ENCODE results near the gene HELZ2.

HELZ2 gene

DNA sequence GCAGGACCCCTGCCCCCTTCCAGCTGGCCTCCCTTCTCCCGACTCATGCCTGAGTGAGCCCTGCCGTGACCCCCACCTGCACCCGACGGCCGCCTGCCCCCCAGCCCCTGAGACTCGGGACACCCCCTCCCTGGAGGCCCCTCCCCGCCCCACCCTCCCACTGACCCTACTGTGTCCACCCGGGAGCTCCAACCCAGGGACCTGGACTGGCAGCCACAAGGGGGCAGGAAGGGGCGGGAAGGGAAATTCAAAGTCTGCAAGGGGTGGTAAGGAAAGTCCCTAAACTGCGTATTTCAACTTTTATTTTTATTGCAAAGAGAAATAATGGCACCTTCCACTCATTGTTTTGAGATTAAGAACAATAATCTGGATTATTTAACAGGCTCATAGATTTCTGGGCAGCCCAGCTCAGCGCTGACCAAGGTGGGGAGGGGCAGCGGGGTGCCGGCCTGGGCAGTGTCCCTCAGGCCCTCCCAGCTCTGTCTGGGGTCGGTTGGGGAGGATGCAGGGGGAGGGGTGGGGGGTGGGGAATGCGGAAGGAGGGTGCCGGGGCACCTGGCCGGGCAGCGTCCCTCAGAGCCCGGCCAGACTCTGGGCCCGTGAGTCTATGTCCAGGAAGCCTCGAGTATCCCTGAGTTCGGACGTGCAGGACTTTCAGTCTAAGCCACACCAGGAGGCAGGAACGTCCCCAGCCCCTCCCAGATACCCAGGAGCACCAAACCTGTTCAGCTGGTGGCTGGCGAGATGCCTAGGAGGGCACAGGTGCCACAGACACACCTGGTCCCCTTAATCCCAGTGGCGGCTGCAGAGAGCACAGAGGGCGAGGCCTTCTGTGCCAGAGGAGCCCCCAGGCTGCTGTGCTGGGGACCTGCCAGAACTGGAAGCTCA, 35.6 kb downstream of the HELZ2 start:
- H3K4me3 ChIP-seq (ENCODE audit: low read depth in 1 of 5, low read length in 5 of 5) = peak overlapping the region in 3 of 5 donors; percentile 34 to 49 (median 45)

DNA sequence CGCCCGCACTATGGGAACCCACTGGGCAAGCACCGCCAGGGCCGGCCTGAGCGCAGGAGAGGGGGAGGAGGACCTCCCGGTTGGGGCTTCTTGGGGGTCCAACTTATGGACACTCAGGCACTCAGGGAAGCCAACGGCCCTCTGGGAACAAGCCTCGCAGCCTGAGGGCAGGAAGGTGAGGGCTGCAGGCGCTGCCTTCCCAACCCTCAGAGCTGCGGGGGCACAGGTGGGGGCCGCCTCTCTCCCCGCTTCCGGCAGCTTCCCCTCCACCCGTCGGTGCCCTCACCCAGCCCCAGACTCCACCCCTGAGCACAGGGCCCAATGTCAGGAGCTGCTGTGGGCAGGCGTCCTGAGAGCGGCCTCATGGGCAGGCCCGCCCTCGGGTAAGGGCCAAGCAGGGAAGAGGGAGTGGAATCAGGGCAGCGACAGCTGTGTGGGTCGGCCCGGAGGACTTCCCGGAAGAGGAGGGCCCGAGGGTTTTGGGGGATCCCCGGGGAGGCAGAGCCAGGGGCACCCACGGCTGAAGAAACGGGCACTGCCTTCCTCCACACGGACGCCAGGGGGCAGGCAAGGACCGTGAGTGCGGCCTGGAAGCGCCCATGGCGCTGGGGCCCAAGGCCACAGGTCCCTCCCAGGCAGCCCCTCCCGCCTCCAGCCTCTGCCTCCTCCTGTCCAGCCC, 36.4 kb downstream of the HELZ2 start:
- Histone ChIP-seq H3K4me1 (ENCODE audit: control insufficient read depth in 5 of 5, insufficient read depth in 5 of 5, low read length in 5 of 5) (peaks cover 0 to 24% (median 20%) of the 10 kb centered on the region in 5 donors), H3K27me3 (ENCODE audit: control insufficient read depth in 5 of 5, insufficient read depth in 4 of 5, low read length in 5 of 5) (peaks cover 26 to 40% (median 31%) of the 10 kb centered on the region in 5 donors), H3K27ac (ENCODE audit: low read depth, low read length) (no peak overlapping the region), H3K9ac (ENCODE audit: low read length in 5 of 5) (peak overlapping the region in 4 of 5 donors; percentile 5 to 53 (median 43)), H3K4me3 (ENCODE audit: low read depth in 1 of 5, low read length in 5 of 5) (peak overlapping the region in 3 of 5 donors; percentile 45 to 49 (median 45)), H3K9me3 (ENCODE audit: control insufficient read depth in 5 of 5, low read length in 5 of 5) (no peaks in the 10 kb centered on the region), H3K36me3 (ENCODE audit: control insufficient read depth in 5 of 5, insufficient read depth in 5 of 5, low read length in 5 of 5) (no peaks in the 10 kb centered on the region)

More for the DNA sequence above, 35.6 kb downstream of the HELZ2 start:
- Histone ChIP-seq H3K9me3 (ENCODE audit: control insufficient read depth in 5 of 5, low read length in 5 of 5) (no peaks in the 10 kb centered on the region), H3K27me3 (ENCODE audit: control insufficient read depth in 5 of 5, insufficient read depth in 4 of 5, low read length in 5 of 5) (peaks cover 26 to 37% (median 28%) of the 10 kb centered on the region in 5 donors), H3K36me3 (ENCODE audit: control insufficient read depth in 5 of 5, insufficient read depth in 5 of 5, low read length in 5 of 5) (no peaks in the 10 kb centered on the region), H3K9ac (ENCODE audit: low read length in 5 of 5) (peak overlapping the region in 1 of 5 donors; percentile 37), H3K27ac (ENCODE audit: low read depth, low read length) (no peak overlapping the region), H3K4me1 (ENCODE audit: control insufficient read depth in 5 of 5, insufficient read depth in 5 of 5, low read length in 5 of 5) (peaks cover 0 to 24% (median 20%) of the 10 kb centered on the region in 5 donors)

DNA sequence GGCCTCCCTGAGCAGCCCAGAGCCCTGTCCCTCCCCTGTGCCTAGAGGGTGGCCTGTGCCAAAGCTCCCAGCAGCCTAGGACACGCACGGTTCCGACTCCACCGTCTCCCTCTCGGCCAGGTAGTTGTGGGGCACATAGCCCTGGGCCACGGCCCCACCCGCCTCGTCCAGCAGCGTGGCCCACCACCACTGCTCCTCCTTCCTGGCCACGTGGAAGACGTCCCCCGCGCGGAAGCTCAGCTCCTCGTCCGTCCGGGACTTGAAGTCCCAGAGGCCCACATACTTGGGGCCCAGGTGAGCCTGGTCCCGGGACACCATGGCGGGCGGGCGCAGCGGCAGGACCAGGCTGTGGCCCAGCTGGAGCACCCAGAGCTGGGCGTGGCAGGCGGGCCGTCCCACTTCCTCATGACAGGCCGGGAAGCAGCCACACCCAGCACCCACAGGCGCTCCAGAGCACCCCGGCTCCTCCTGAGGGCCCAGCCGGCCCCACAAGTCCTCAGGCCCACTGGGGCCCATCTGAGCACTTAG, 37.0 kb downstream of the HELZ2 start, which contains the start of gene PTK6:
Gene PTK6, minus strand, starts transcription at position 380 of the 528 bp plus-strand sequence. Its CDS starts 62 bp downstream, at position 318.
- Histone ChIP-seq H3K9me3 (ENCODE audit: control insufficient read depth in 5 of 5, low read length in 5 of 5) (no peaks in the 10 kb centered on the region), H3K27ac (ENCODE audit: low read depth, low read length) (no peak within 1 kb of the TSS), H3K9ac (ENCODE audit: low read length in 5 of 5) (peak within 1 kb of the TSS in 4 of 5 donors; percentile 5 to 53 (median 43))

DNA sequence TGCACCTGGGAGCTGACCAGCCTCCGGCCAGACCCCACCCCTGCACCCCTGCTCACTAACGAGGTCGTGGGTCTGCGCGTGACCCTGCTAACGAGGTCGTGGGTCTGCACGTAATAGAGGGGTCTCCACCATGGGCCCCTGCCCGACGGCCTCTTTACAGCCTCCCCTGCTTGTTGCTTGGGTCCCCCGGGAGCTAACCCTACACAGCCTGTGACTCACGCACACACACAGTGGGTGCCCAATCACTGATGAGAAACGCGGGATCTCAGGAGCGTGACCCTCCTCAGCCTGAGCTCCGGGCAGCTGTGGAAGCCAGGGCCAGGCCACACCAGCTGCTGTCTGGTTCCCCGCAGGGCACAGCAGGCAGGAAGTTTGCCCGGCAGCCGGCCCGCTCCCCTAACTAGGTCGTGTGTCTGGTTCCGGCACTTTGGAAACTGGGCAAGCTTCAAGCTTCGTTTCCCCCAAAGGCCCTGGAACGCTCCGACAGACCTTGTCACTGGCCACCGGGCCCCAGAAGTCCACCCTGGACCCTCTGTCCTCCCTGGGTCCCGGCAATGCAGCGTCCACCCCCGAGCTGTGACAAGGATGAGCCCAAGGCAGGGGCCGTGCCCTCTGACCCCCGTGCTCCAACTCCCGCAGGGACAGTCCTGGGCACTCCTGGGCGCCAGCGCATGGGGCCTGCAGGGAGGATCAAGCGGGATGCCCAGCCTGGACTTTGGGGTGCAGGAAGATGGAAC, 37.6 kb downstream of the HELZ2 start:
- H3K27ac ChIP-seq (ENCODE audit: low read depth, low read length) = no peak overlapping the region
- no peak overlapping the region for H3K4me3 ChIP-seq (ENCODE audit: low read depth in 1 of 5, low read length in 5 of 5)
- peaks cover 26 to 51% (median 40%) of the 10 kb centered on the region in 5 donors for H3K27me3 ChIP-seq (ENCODE audit: control insufficient read depth in 5 of 5, insufficient read depth in 4 of 5, low read length in 5 of 5)
- H3K36me3 ChIP-seq (ENCODE audit: control insufficient read depth in 5 of 5, insufficient read depth in 5 of 5, low read length in 5 of 5) = no peaks in the 10 kb centered on the region
- H3K9me3 ChIP-seq (ENCODE audit: control insufficient read depth in 5 of 5, low read length in 5 of 5) = no peaks in the 10 kb centered on the region
- H3K4me1 ChIP-seq (ENCODE audit: control insufficient read depth in 5 of 5, insufficient read depth in 5 of 5, low read length in 5 of 5) = peaks cover 0 to 24% (median 20%) of the 10 kb centered on the region in 5 donors
- H3K9ac ChIP-seq (ENCODE audit: low read length in 5 of 5) = peak overlapping the region in 1 of 5 donors; percentile 31

More for the DNA sequence above, 37.0 kb downstream of the HELZ2 start, which contains the start of gene PTK6:
- Histone ChIP-seq H3K27me3 (ENCODE audit: control insufficient read depth in 5 of 5, insufficient read depth in 4 of 5, low read length in 5 of 5) (peaks cover 26 to 46% (median 37%) of the 10 kb centered on the region in 5 donors), H3K36me3 (ENCODE audit: control insufficient read depth in 5 of 5, insufficient read depth in 5 of 5, low read length in 5 of 5) (no peaks in the 10 kb centered on the region), H3K4me1 (ENCODE audit: control insufficient read depth in 5 of 5, insufficient read depth in 5 of 5, low read length in 5 of 5) (peaks cover 0 to 24% (median 20%) of the 10 kb centered on the region in 5 donors), H3K4me3 (ENCODE audit: low read depth in 1 of 5, low read length in 5 of 5) (peak within 1 kb of the TSS in 3 of 5 donors; percentile 45 to 49 (median 45))

DNA sequence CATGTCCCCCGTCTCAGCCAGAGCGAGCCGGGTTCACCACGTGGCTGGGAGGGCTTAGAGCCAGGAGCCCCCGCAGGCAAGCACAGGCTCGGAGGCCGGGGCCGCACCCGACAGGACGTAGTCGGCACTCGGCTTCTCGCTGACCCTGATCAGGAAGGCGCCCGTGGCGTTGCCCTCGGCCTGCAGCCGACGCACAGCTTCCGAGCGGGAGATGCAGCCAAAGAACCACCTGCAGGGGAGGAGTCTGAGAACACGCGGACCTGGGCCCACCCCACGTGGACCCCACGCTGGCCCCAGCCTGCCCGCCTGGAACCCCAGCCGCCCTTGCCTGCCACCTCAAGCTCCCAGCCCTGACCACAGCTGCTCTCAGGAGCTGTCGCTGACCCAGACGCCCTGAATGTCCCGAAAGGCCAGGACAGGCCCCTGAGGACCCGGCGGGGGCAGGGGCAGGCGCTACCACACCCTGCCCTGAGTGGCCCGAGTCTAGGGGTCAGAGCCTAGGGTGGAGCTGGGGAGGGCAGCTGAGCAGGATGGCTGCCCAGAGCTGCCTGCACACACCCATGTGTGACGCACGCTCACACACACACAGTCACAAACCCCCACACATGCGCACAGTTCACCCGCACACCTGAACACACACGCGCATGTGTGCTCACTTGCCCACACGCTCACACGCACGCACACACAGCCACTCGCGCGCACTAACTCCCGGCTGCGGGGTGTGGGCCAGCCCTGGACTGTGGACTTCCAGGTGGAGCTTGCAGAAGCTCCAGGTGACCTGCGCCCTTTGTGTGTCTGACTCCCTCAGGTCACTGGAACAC, 39.0 kb downstream of the HELZ2 start:
- no peak overlapping the region for H3K27ac ChIP-seq (ENCODE audit: low read depth, low read length)
- peaks cover 0 to 24% (median 20%) of the 10 kb centered on the region in 5 donors for H3K4me1 ChIP-seq (ENCODE audit: control insufficient read depth in 5 of 5, insufficient read depth in 5 of 5, low read length in 5 of 5)
- H3K36me3 ChIP-seq (ENCODE audit: control insufficient read depth in 5 of 5, insufficient read depth in 5 of 5, low read length in 5 of 5) = no peaks in the 10 kb centered on the region
- H3K27me3 ChIP-seq (ENCODE audit: control insufficient read depth in 5 of 5, insufficient read depth in 4 of 5, low read length in 5 of 5) = peaks cover 33 to 58% (median 46%) of the 10 kb centered on the region in 5 donors
- H3K4me3 ChIP-seq (ENCODE audit: low read depth in 1 of 5, low read length in 5 of 5) = no peak overlapping the region
- H3K9ac ChIP-seq (ENCODE audit: low read length in 5 of 5) = no peak overlapping the region
- H3K9me3 ChIP-seq (ENCODE audit: control insufficient read depth in 5 of 5, low read length in 5 of 5) = no peaks in the 10 kb centered on the region

DNA sequence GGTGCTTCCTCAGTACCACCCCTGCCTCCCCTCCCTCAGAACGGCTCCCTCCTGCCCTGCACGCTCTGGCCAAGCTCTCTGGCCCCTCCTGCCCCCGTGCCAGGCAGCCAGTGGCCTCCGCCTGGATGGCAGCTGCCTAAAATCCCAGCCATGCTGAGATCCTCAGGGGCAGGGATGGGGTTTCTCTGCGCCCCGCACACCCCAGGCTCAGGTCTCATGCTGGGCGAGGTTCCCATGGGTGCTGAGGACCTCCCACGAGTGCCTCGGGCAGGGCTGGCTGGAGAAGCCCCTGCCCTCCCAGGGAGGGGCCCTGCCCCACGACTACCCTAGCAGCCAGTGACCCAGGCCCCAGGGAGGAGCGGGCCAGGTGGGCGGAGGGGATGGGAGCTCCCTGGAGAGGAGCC, 39.6 kb downstream of the HELZ2 start:
- Histone ChIP-seq H3K27ac (ENCODE audit: low read depth, low read length) (no peak overlapping the region), H3K27me3 (ENCODE audit: control insufficient read depth in 5 of 5, insufficient read depth in 4 of 5, low read length in 5 of 5) (peaks cover 37 to 56% (median 49%) of the 10 kb centered on the region in 5 donors), H3K36me3 (ENCODE audit: control insufficient read depth in 5 of 5, insufficient read depth in 5 of 5, low read length in 5 of 5) (no peaks in the 10 kb centered on the region), H3K9ac (ENCODE audit: low read length in 5 of 5) (no peak overlapping the region), H3K4me1 (ENCODE audit: control insufficient read depth in 5 of 5, insufficient read depth in 5 of 5, low read length in 5 of 5) (peaks cover 0 to 24% (median 20%) of the 10 kb centered on the region in 5 donors), H3K4me3 (ENCODE audit: low read depth in 1 of 5, low read length in 5 of 5) (no peak overlapping the region), H3K9me3 (ENCODE audit: control insufficient read depth in 5 of 5, low read length in 5 of 5) (no peaks in the 10 kb centered on the region)

DNA sequence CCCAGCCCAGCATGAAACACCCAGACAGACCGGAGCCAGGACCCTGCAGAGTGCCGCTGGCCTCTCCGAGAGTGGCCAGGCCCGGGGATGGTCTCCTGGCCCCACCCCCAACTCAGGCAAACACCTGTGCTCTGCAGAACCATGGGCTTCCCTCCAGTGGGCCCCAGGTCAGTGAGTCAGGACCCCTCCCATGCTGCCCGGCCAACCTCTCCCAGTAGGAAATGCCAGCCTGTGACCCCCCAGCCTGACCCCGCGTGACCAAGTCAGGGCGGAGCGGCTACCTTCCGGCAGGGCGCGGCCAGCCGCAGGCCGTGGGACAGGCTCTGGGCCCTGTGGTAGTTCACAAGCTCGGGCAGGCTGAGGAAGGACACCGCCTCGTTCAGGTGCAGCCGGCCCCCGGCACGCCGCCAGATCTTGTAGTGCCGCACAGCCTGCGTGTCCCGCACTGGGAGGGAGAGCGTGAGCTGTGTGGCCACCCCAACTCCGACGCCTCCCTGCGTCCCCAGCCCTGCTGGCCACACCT, 40.1 kb downstream of the HELZ2 start:
- no peaks in the 10 kb centered on the region for H3K9me3 ChIP-seq (ENCODE audit: control insufficient read depth in 5 of 5, low read length in 5 of 5)
- peaks cover 38 to 57% (median 53%) of the 10 kb centered on the region in 5 donors for H3K27me3 ChIP-seq (ENCODE audit: control insufficient read depth in 5 of 5, insufficient read depth in 4 of 5, low read length in 5 of 5)
- no peak overlapping the region for H3K4me3 ChIP-seq (ENCODE audit: low read depth in 1 of 5, low read length in 5 of 5)
- no peaks in the 10 kb centered on the region for H3K36me3 ChIP-seq (ENCODE audit: control insufficient read depth in 5 of 5, insufficient read depth in 5 of 5, low read length in 5 of 5)
- H3K27ac ChIP-seq (ENCODE audit: low read depth, low read length) = no peak overlapping the region
- H3K4me1 ChIP-seq (ENCODE audit: control insufficient read depth in 5 of 5, insufficient read depth in 5 of 5, low read length in 5 of 5) = peaks cover 0 to 24% (median 20%) of the 10 kb centered on the region in 5 donors
- no peak overlapping the region for H3K9ac ChIP-seq (ENCODE audit: low read length in 5 of 5)

DNA sequence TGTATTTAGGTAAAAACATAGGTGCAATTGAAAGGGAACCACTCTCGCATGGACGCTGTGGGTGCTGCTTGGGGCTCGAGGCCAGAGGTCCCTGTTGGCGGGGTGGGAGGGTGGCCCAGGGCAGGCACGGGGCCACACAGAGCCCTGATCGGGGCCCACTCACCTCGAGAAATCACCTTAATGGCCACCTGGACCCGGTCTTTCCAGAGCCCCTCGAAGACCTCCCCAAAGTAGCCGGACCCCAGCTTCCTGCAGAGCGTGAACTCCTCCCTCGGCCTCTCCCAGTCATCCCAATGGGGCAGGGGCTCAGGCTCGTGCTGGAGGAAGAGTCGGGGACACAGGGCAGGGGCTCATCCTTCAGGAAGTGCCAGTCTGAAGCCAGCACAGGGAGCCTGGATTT, 40.7 kb downstream of the HELZ2 start:
- Histone ChIP-seq H3K36me3 (ENCODE audit: control insufficient read depth in 5 of 5, insufficient read depth in 5 of 5, low read length in 5 of 5) (no peaks in the 10 kb centered on the region), H3K4me3 (ENCODE audit: low read depth in 1 of 5, low read length in 5 of 5) (no peak overlapping the region), H3K4me1 (ENCODE audit: control insufficient read depth in 5 of 5, insufficient read depth in 5 of 5, low read length in 5 of 5) (peaks cover 0 to 24% (median 20%) of the 10 kb centered on the region in 5 donors), H3K27ac (ENCODE audit: low read depth, low read length) (no peak overlapping the region), H3K9ac (ENCODE audit: low read length in 5 of 5) (no peak overlapping the region), H3K27me3 (ENCODE audit: control insufficient read depth in 5 of 5, insufficient read depth in 4 of 5, low read length in 5 of 5) (peaks cover 39 to 57% (median 53%) of the 10 kb centered on the region in 5 donors), H3K9me3 (ENCODE audit: control insufficient read depth in 5 of 5, low read length in 5 of 5) (no peaks in the 10 kb centered on the region)

Measured in subcutaneous abdominal adipose tissue (tissue), 5 donors.